HEK293 (cell line): ENCODE data around the gene ZNF768.
A peak's percentile ranks its signal among the peaks of the same experiment; 100 is the strongest.

Experiments
- CTCF ChIP-seq: fragments of 450-650 bp; formaldehyde crosslinking; IDR thresholded peaks from 2 replicates; pipeline ENCODE4 v1.5.1; 2016; ENCODE audit warnings: missing biosample characterization, missing genetic modification characterization
- KLF16 ChIP-seq: fragments of 450-650 bp; formaldehyde crosslinking; IDR thresholded peaks from 2 replicates; pipeline ENCODE4 v1.5.1; 2017; ENCODE audit warnings: missing biosample characterization, missing genetic modification characterization
- PRDM10 ChIP-seq: fragments of 450-650 bp; formaldehyde crosslinking; IDR thresholded peaks from 2 replicates; pipeline ENCODE4 v1.5.1; 2016; ENCODE audit warnings: missing biosample characterization, missing genetic modification characterization
- REST ChIP-seq: fragments of 450-650 bp; formaldehyde crosslinking; IDR thresholded peaks from 2 replicates; pipeline ENCODE4 v1.5.1; 2016; ENCODE audit warnings: missing biosample characterization, missing genetic modification characterization
- SP2 ChIP-seq: fragments of 450-650 bp; formaldehyde crosslinking; IDR thresholded peaks from 2 replicates; pipeline ENCODE4 v1.5.1; 2016; ENCODE audit warnings: missing biosample characterization, missing genetic modification characterization
- SP7 ChIP-seq: fragments of 450-650 bp; formaldehyde crosslinking; IDR thresholded peaks from 2 replicates; pipeline ENCODE4 v1.5.1; 2016; ENCODE audit warnings: missing biosample characterization, missing genetic modification characterization
- TCF7L2 ChIP-seq: IDR thresholded peaks from 2 replicates; pipeline ENCODE4 v1.6.1; 2011; ENCODE audit warnings: low read depth, mild to moderate bottlenecking, inconsistent platforms, low read length, moderate library complexity, borderline replicate concordance
- TRIM28 ChIP-seq: IDR thresholded peaks from 2 replicates; pipeline ENCODE4 v1.6.1; 2011; ENCODE audit warnings: low read length, control low read depth, borderline replicate concordance
- ZBTB21 ChIP-seq: fragments of 450-650 bp; formaldehyde crosslinking; IDR thresholded peaks from 2 replicates; pipeline ENCODE4 v1.5.1; 2017; ENCODE audit warnings: missing biosample characterization, missing genetic modification characterization
- ZBTB48 ChIP-seq: fragments of 450-650 bp; formaldehyde crosslinking; IDR thresholded peaks from 2 replicates; pipeline ENCODE4 v1.5.1; 2016; ENCODE audit warnings: missing biosample characterization, missing genetic modification characterization
- ZBTB8A ChIP-seq: fragments of 450-650 bp; formaldehyde crosslinking; IDR thresholded peaks from 2 replicates; pipeline ENCODE4 v1.5.1; 2016; ENCODE audit warnings: missing biosample characterization, missing genetic modification characterization
- ZEB2 ChIP-seq: fragments of 450-650 bp; formaldehyde crosslinking; IDR thresholded peaks from 2 replicates; pipeline ENCODE4 v1.5.1; 2016; ENCODE audit warnings: missing biosample characterization, missing genetic modification characterization
- ZNF335 ChIP-seq: fragments of 450-650 bp; formaldehyde crosslinking; conservative IDR thresholded peaks from 2 replicates; pipeline ENCODE4 v1.5.1; 2016; ENCODE audit warnings: missing biosample characterization, missing genetic modification characterization
- ZNF366 ChIP-seq: fragments of 450-650 bp; formaldehyde crosslinking; conservative IDR thresholded peaks from 2 replicates; pipeline ENCODE4 v1.5.1; 2016; ENCODE audit warnings: missing biosample characterization, missing genetic modification characterization
- ZNF394 ChIP-seq: fragments of 450-650 bp; formaldehyde crosslinking; IDR thresholded peaks from 2 replicates; pipeline ENCODE4 v1.5.1; 2016; ENCODE audit warnings: missing biosample characterization, missing genetic modification characterization, mild to moderate bottlenecking, moderate library complexity, borderline replicate concordance
- ZNF449 ChIP-seq: fragments of 450-650 bp; formaldehyde crosslinking; IDR thresholded peaks from 2 replicates; pipeline ENCODE4 v1.5.1; 2017; ENCODE audit warnings: missing biosample characterization, mild to moderate bottlenecking, missing genetic modification characterization, moderate library complexity
- ZNF501 ChIP-seq: fragments of 450-650 bp; formaldehyde crosslinking; IDR thresholded peaks from 2 replicates; pipeline ENCODE4 v1.5.1; 2016; ENCODE audit warnings: missing biosample characterization, missing genetic modification characterization
- ZNF639 ChIP-seq: fragments of 450-650 bp; formaldehyde crosslinking; IDR thresholded peaks from 2 replicates; pipeline ENCODE4 v1.5.1; 2016; ENCODE audit warnings: missing biosample characterization, missing genetic modification characterization
- ZNF670 ChIP-seq: fragments of 450-650 bp; formaldehyde crosslinking; IDR thresholded peaks from 2 replicates; pipeline ENCODE4 v1.5.1; 2016; ENCODE audit warnings: missing biosample characterization, missing genetic modification characterization, low read depth
- ZNF704 ChIP-seq: fragments of 450-650 bp; formaldehyde crosslinking; IDR thresholded peaks from 2 replicates; pipeline ENCODE4 v1.5.1; 2016; ENCODE audit warnings: missing biosample characterization, missing genetic modification characterization
- ZNF76 ChIP-seq: fragments of 450-650 bp; formaldehyde crosslinking; IDR thresholded peaks from 2 replicates; pipeline ENCODE4; 2016; ENCODE audit warnings: low read depth, missing biosample characterization, missing genetic modification characterization, borderline replicate concordance
- ZNF777 ChIP-seq: fragments of 450-650 bp; formaldehyde crosslinking; IDR thresholded peaks from 2 replicates; pipeline ENCODE4 v1.5.1; 2017; ENCODE audit warnings: missing biosample characterization, missing genetic modification characterization, borderline replicate concordance
- ZSCAN30 ChIP-seq: fragments of 450-650 bp; IDR thresholded peaks from 2 replicates; pipeline ENCODE4 v1.5.1; 2018; ENCODE audit warnings: missing biosample characterization, mild to moderate bottlenecking, missing genetic modification characterization, moderate library complexity
- ZSCAN4 ChIP-seq: fragments of 450-650 bp; formaldehyde crosslinking; IDR thresholded peaks from 2 replicates; pipeline ENCODE4 v1.5.1; 2017; ENCODE audit warnings: missing biosample characterization, missing genetic modification characterization

Gene ZNF768

GRCh38 chr16:30571445-30572322, 45.3 kb upstream of the ZNF768 start, which contains the start of gene ZNF688 (continued):
- TF ChIP-seq ZNF366 (0 out of 2 replicates have a peak, but pooled peaks have one; percentile 48), ZNF394 (tag by site-specific recombination) (peak; percentile 86), ZNF777 (tag by site-specific recombination) (no peak), REST (tag by site-specific recombination) (peak; percentile 18; the same call in 1 of the 2 replicates), SP2 (peak; percentile 97), ZSCAN4 (no peak), ZSCAN30 (tag by site-specific recombination) (peak; percentile 64), ZBTB48 (tag by site-specific recombination) (peak; percentile 98), CTCF (tag by site-specific recombination) (peak; percentile 41; the same call in 1 of the 2 replicates), ZNF335 (tag by site-specific recombination) (peak; percentile 99), SP7 (tag by site-specific recombination) (peak; percentile 72), ZBTB8A (tag by site-specific recombination) (peak; percentile 73), ZNF76 (tag by site-specific recombination) (peak; percentile 97), ZNF670 (tag by site-specific recombination) (no peak), KLF16 (tag by site-specific recombination) (peak; percentile 26; the same call in 1 of the 2 replicates), ZNF704 (no peak), ZNF639 (tag by site-specific recombination) (peak; percentile 65), TRIM28 (peak; percentile 58; the same call in 1 of the 2 replicates), ZNF501 (tag by site-specific recombination) (peak; percentile 52), ZBTB21 (0 out of 2 replicates have a peak, but pooled peaks have one; percentile 4), ZNF449 (tag by site-specific recombination) (0 out of 2 replicates have a peak, but pooled peaks have one; percentile 42), PRDM10 (tag by site-specific recombination) (peak; percentile 92), TCF7L2 (peak; percentile 84), ZEB2 (tag by site-specific recombination) (peak; percentile 76)
